IPS-11a (cell line): ENCODE measurements around the gene PRDM7.
"Not testable (repeated sequence)": the region's sequence is repeated elsewhere in the genome, so short reads cannot be mapped to it uniquely, and the experiment has no call there.

Source experiments
- H3K4me3 ChIP-seq: one replicate; pipeline ENCODE4 v1.5.1; 2013; ENCODE audit warnings: low read depth, low read length, control low read depth

PRDM7 gene

GRCh38 chr16:90077240-90077756, at the start of gene PRDM7:
PRDM7 (minus strand) TSS chr16:90077331; CDS start chr16:90075910, 1,421 bp downstream.
- peak within 1 kb of the TSS; percentile 33 for H3K4me3 ChIP-seq

- not testable (repeated sequence) for H3K4me3 ChIP-seq
Observed at GRCh38 chr16:90121846-90122245, 44.7 kb upstream of the PRDM7 start.

DNA sequence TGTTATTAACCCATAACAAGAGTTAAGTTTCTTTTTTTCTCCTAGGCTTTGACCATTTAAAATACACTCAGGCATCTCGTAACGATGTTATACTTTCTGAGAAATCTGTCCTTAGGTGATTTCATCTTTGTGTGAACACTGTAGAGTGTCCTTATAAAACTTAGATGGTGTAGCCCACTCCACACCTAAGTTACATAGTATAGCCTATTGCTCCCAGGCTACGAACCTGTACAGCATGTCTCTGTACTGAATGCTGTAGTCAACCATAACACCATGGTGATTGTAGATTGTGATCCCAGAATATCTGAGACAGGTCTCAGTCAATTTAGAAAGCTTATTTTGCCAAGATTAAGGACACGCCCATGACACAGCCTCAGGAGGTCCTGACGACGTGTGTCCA, 30.5 kb upstream of the PRDM7 start:
- H3K4me3 ChIP-seq, result not testable (repeated sequence)

DNA sequence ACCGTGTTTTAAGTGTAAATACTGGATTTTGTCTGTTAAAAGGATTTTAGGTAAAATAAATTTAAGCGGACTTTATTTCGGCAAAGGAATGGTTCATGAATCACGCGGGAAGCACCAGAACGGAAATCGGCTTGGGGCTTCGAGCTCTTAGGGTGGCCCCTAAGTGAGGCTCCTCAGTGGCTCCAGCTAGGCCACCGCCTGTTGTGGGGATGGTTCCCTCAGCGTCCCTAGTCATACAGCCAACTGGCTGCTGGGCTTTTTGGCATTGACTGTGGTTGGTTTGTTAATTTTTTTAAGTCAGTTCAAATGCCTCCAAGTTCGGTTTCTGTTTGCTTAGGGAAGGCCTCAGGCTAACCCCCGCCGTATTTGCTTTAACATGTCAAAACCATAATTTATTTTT, 29.9 kb upstream of the PRDM7 start:
- H3K4me3 ChIP-seq, result not testable (repeated sequence)

DNA sequence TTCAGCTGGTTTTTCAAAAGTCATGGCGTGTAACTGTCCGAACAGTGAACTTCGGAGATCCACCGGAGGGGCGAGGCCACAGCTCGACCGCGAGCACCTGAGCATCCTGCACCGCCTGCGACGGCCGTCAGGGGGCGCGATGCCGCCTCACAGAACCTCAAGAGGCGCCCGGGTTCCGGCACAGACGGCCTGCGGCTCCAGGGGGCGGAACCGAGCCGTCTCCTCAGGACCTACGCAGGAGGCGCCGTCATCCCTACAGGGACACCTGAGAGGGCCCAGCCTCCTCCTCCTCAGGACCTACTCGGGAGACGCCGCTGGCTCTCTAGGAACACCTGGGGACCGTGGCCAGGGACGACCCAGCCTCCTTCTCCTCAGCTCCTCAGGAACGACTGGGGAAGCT, 29.1 kb upstream of the PRDM7 start:
- peak overlapping the region; percentile 27 for H3K4me3 ChIP-seq

- not testable (repeated sequence) for H3K4me3 ChIP-seq
Observed at GRCh38 chr16:90104725-90105124, 27.6 kb upstream of the PRDM7 start.

DNA sequence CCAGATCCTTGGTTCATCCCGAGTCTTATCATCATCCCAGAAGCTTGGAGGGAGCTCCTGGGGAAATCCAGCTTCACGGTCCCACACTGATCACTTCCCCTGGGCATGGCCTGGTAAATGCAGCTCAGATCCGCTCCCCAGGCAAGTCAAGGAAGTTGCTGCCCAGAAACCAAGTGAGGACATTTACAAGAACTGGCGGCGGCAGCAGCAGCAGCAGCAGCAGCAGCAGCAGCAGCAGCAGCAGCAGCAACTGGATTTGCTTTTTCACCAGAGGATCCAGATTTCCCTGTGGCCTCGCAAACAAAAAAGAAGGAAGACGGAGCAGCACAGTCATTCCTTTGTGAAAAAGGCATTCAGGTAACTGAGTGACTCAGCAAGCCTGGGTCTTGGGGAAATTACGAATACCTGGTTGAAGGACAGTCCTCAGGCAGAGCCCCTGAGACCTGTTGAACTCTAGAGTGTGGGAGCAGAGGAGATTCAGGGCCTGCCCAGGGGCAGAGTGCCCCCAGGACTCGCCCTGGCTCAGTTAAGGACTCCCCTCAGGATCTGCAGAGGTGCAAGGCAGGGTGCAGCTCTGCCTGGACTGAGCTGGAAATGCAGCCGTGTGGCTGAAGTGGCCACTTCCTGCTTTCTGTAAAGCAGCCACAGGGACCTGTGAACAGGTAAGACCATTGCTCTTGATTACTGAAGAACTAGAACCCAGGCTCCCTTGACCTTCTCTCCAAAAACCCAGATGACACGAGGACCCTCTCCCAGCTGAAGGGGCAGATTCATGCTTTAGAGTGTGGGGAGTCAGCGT, 25.2 kb upstream of the PRDM7 start:
- not testable (repeated sequence) for H3K4me3 ChIP-seq

- not testable (repeated sequence) for H3K4me3 ChIP-seq
Observed at GRCh38 chr16:90101332-90101731, 24.2 kb upstream of the PRDM7 start.

GRCh38 chr16:90100790-90101189, 23.7 kb upstream of the PRDM7 start:
- not testable (repeated sequence) for H3K4me3 ChIP-seq

DNA sequence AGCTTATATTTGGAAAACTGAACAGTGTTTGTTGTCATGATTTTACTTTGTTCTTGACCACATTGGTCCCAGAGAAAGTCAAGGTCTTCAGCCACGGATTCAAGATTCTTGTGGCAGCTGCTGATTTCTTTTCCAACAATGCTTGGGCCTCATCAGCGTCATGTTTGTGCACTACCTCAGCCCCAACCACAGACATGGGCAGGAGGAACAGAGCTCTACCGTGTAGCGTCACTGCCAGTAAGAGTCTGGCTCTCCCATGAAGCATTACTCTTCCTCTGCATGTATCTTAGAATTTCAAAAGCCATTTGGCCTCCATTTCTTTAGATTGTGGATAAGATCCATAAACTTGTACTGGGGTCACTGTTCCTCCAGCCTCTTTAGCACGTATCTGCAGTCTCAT, 23.1 kb upstream of the PRDM7 start:
- H3K4me3 ChIP-seq, result not testable (repeated sequence)

DNA sequence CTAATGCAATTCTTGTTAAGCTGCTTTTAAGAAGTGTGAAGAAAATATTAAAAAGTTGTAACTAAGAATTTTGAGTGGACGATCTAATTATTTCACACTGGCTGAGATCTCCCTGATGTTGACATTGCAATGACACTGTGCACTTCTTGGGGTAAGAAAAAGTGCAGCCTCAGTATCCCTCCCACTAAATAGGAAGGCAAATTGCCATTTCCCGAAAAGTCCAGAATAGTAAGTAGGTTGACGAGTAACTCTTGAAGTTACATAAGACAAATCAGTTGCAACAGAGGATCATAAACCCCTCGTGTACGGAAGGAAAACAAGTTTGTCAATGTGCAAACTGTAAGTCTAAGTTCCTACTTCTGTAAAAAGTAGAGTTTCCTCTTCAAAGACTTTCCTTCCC, 21.8 kb upstream of the PRDM7 start:
- not testable (repeated sequence) for H3K4me3 ChIP-seq

DNA sequence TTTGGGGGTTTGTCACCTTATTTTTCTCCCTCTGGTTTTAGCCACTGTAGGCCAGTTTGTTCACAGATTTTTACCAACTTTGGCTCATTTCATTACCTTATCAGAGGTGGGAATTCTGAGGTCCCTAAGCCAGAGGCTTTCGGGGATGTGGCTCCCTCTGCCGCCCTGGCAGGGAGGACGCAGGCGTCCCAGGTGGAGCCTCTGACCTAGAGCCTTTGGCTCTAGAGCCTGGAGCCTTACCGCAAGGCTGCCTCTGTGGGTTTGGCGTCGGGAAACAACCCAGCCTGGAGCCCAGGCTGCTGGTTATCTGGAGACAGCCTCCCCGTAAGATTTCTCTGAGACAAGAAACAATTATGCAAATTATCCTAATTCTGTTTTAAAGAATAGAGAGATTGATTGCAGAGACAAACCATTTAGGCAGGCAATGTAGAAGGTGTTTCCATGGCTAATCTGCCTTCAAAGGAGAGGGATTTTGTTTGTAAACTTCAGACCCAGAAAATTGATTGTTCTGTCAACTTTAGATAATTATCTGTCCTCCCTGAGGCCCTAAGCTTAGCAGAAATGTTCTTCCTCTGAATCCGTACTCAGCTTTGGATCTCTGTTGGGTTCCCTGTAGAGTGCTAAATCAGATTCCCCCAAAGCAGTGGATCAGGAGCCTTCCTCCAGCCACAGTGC, 20.0 kb upstream of the PRDM7 start:
- not testable (repeated sequence) for H3K4me3 ChIP-seq

- H3K4me3 ChIP-seq, result not testable (repeated sequence)
Observed at GRCh38 chr16:90094791-90095190, 17.7 kb upstream of the PRDM7 start.

DNA sequence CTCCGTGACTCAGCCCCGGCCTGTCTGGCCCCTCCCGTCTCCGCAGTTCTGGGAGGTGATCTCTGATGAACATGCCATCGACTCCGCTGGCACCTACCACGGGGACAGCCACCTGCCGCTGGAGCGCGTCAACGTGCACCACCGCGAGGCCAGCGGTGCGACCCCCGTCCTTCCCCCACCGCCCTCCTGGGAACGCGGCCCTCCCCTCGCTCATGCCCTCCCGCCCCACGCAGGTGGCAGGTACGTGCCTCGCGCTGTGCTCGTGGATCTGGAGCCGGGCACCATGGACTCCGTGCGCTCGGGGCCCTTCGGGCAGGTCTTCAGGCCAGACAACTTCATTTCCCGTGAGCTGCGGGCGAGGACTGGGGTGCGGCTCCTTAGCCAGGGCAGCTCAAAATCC, 17.2 kb upstream of the PRDM7 start:
- H3K4me3 ChIP-seq, result not testable (repeated sequence)

DNA sequence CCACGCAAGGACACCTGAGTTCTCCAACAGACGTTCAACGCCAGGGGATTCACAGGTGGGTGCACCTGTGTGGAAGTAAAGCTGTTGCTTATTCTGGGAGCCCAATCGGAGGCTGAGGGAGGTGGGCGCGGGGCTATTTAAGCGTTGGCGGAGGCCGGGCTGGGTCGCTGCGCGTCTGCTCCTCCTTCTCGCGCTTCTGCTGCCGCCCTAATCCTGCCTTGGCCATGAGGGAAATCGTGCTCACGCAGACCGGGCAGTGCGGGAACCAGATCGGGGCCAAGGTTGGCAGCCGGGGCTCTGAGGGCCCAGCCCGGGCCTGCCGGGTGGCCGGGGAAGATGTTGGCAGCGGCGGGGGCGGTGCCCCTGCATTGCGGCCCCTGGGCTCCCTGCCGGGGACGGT, 16.7 kb upstream of the PRDM7 start:
- H3K4me3 ChIP-seq, result not testable (repeated sequence)

DNA sequence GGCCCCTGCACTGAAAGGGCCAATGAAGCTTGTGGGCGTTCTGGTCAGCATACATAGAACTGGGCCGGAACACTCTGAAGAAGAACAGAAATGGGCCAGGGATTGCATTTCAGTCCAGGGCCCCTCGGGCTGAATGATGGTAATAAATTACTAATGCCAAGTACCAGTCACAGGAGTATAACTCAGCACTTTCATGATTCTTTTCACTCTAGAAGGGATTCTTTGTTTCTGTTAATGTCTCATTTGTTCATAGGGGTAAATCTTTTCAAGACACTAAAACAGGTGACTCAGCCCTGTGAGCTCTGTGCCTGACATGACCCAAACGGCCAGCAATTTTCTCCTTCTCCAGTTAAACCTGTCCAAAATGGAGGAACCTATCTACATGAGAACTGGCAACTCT, 15.7 kb upstream of the PRDM7 start:
- H3K4me3 ChIP-seq, result not testable (repeated sequence)

- H3K4me3 ChIP-seq, result no peak overlapping the region
Observed at GRCh38 chr16:90084215-90084950, 7.3 kb upstream of the PRDM7 start.

DNA sequence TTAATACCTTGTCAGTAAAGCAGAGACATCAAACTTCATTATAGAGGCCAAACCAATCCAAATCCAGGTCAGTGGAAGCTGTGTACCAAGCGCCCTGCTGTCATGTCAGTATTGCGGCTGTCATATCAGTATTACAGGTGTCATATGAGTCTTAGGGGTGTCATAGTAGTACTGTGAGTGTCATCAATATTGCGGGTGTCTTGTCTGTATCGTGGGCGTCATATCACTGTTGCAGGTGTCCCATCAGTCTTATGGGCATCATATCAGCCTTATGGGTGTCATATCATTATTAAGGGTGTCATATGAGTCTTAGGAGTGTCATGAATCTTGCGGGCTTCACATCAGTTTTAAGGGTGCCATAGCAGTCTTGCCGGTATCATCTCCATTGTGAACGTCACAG, 6.0 kb upstream of the PRDM7 start:
- no peak overlapping the region for H3K4me3 ChIP-seq

GRCh38 chr16:90081606-90081970, 4.5 kb upstream of the PRDM7 start:
- H3K4me3 ChIP-seq, result no peak overlapping the region

DNA sequence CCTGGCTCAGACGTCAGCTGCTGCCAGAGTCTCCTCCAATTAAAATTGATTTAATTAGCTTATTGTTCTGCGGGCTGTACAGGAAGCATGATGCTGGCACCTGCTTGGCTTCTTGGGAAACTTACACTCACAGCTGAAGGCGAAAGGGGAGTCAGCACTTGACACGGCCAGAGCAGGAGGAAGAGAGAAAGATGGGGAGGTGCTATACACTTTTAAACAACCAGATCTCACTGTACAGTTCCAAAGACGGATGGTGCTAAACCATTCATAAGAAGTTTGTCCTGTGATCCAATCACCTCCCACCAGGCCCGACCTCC, 1.4 kb upstream of the PRDM7 start:
- no peak overlapping the region for H3K4me3 ChIP-seq

DNA sequence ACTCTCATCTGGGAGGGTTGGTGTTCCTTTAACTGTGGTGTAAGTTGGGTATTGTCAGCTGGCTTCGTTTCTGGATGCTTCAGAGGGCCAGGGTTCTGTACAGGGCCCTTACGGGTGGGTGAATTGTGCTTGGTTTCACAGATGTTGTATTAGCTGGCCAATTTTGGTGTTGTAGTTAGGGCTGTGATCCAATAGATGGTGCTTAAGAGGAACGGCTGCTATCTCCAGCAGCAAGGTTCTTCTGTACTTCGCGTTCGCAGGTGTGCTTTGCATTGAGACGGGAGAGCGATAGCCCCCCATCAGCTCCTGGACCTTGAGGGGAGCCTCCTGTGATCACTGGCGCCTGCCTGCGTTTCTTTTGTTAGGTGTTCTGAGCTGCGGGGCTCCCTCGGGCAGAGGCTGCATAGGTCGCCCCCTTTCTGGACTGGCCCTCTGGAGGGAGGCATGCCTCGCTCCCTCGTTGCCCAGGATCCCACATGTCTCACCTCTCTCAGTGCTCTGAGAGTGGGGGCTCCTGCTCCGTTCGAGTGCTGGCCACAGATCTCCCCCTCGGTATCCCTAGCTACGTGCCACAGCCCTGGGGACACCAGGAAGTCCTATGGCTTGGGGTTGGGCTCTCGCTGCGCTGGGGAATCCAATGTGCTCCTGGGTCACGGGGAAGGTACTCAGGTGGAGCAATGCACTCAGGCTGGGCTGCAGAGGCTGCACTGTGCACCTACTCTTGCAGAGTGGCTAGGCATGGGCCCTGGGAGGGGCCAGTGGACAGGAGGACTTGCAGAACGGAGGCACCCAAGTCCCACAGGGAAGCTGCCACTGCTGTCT, 837 bp upstream of the PRDM7 start:
- peak overlapping the region; percentile 33 for H3K4me3 ChIP-seq
